HUES64 (cell line): ENCODE results near the gene DIAPH2. TPM values are rescaled to one million over a fixed set of nuclear protein-coding genes. Genes with fewer than 3 reads are reported as not detected.

Source experiments
- H3K27ac ChIP-seq: 2 replicates; pipeline ENCODE4 v1.7.0; 2013; ENCODE audit warnings: low read depth, low read length, inconsistent platforms
- H3K27me3 ChIP-seq: 2 replicates; pipeline ENCODE4 v1.6.1; 2013; ENCODE audit warnings: mild to moderate bottlenecking, low read length; ENCODE audit not compliant: insufficient read depth
- H3K36me3 ChIP-seq: 2 replicates; pipeline ENCODE4 v1.6.1; 2013; ENCODE audit warnings: mild to moderate bottlenecking, low read length; ENCODE audit not compliant: insufficient read depth
- H3K4me1 ChIP-seq: 2 replicates; pipeline ENCODE4 v1.6.1; 2013; ENCODE audit warnings: mild to moderate bottlenecking, low read length, moderate library complexity; ENCODE audit not compliant: insufficient read depth
- H3K4me3 ChIP-seq: 2 replicates; pipeline ENCODE4 v1.5.1; 2013; ENCODE audit warnings: mild to moderate bottlenecking, low read length, moderate library complexity
- H3K9ac ChIP-seq: 2 replicates; pipeline ENCODE4 v1.6.1; 2013; ENCODE audit warnings: mild to moderate bottlenecking, low read depth, low read length
- H3K9me3 ChIP-seq: 2 replicates; pipeline ENCODE4 v1.6.1; 2013; ENCODE audit warnings: low read depth, low read length; ENCODE audit not compliant: insufficient read depth
- WGBS: fragments of 150-250, 120-280 bp; methylation state at CpG from one replicate; pipeline ENCODE4 v1.1.7; 2013; ENCODE audit warnings: missing lambda C conversion rate; 5-methylcytosine and 5-hydroxymethylcytosine counted together
- polyA plus RNA-seq, 2 experiments: library from polyadenylated mRNA; stranded (reverse); fragments of 50-300 nt; gene quantifications; one replicate each; pipeline ENCODE4 v1.2.3, GENCODE V29; 2013

Gene DIAPH2
- polyA plus RNA-seq (2013, experiment 1 of 2): 8.7 TPM
- 8.8 TPM for polyA plus RNA-seq (2013, experiment 2 of 2)

GRCh38 chrX:96684339-96685209, at the start of gene DIAPH2:
Gene DIAPH2, plus strand, starts transcription at chrX:96684842.
- peaks cover 8% of the 10 kb centered on the region for H3K4me1 ChIP-seq
- H3K4me3 ChIP-seq: peak within 1 kb of the TSS; percentile 78
- H3K27ac ChIP-seq: no peak within 1 kb of the TSS; the same call in 1 of the 2 replicates
- peak within 1 kb of the TSS; percentile 55 for H3K9ac ChIP-seq
- no peaks in the 10 kb centered on the region for H3K27me3 ChIP-seq
- H3K36me3 ChIP-seq: no peaks in the 10 kb centered on the region
- no peaks in the 10 kb centered on the region for H3K9me3 ChIP-seq
- under 1% methylated on average over 56 of the region's 57 CpGs for WGBS

GRCh38 chrX:96650023-96650422, 34.6 kb upstream of the DIAPH2 start:
- Histone ChIP-seq H3K4me1 (no peaks in the 10 kb centered on the region), H3K9me3 (no peaks in the 10 kb centered on the region), H3K27me3 (no peaks in the 10 kb centered on the region), H3K27ac (no peak overlapping the region), H3K9ac (no peak overlapping the region), H3K4me3 (no peak overlapping the region), H3K36me3 (no peaks in the 10 kb centered on the region)
- WGBS: 90% methylated on average over 2 of the region's 2 CpGs

- no peaks in the 10 kb centered on the region for H3K4me1 ChIP-seq
- 86% methylated on average over 20 of the region's 20 CpGs for WGBS
- no peaks in the 10 kb centered on the region for H3K27me3 ChIP-seq
- no peaks in the 10 kb centered on the region for H3K36me3 ChIP-seq
- H3K9ac ChIP-seq: no peak overlapping the region
- H3K9me3 ChIP-seq: no peaks in the 10 kb centered on the region
- no peak overlapping the region for H3K27ac ChIP-seq
- no peak overlapping the region for H3K4me3 ChIP-seq
Measured at GRCh38 chrX:96655947-96656623, 28.6 kb upstream of the DIAPH2 start.

- H3K36me3 ChIP-seq: no peaks in the 10 kb centered on the region
- no peak overlapping the region for H3K9ac ChIP-seq
- 95% methylated on average over 4 of the region's 4 CpGs for WGBS
- H3K9me3 ChIP-seq: no peaks in the 10 kb centered on the region
- H3K27me3 ChIP-seq: no peaks in the 10 kb centered on the region
- no peaks in the 10 kb centered on the region for H3K4me1 ChIP-seq
- no peak overlapping the region for H3K4me3 ChIP-seq
- H3K27ac ChIP-seq: no peak overlapping the region
Measured at GRCh38 chrX:96682516-96682915, 2.1 kb upstream of the DIAPH2 start.

- H3K36me3 ChIP-seq: no peaks in the 10 kb centered on the region
- H3K9ac ChIP-seq: no peak overlapping the region
- H3K4me3 ChIP-seq: peak overlapping the region; percentile 78
- 38% methylated on average over 7 of the region's 8 CpGs for WGBS
- no peaks in the 10 kb centered on the region for H3K9me3 ChIP-seq
- H3K4me1 ChIP-seq: peaks cover 6% of the 10 kb centered on the region
- H3K27ac ChIP-seq: no peak overlapping the region
- no peaks in the 10 kb centered on the region for H3K27me3 ChIP-seq
Measured at GRCh38 chrX:96683997-96684338, 674 bp upstream of the DIAPH2 start.

GRCh38 chrX:96685210-96686099, 813 bp downstream of the DIAPH2 start:
- Histone ChIP-seq H3K36me3 (no peaks in the 10 kb centered on the region), H3K4me1 (peaks cover 8% of the 10 kb centered on the region), H3K4me3 (peak overlapping the region; percentile 78), H3K9ac (peak overlapping the region; percentile 55), H3K9me3 (no peaks in the 10 kb centered on the region), H3K27me3 (no peaks in the 10 kb centered on the region), H3K27ac (no peak overlapping the region)
- WGBS: 4% methylated on average over 32 of the region's 38 CpGs

GRCh38 chrX:96687776-96688175, 3.1 kb downstream of the DIAPH2 start:
- Histone ChIP-seq H3K27ac (no peak overlapping the region), H3K4me3 (no peak overlapping the region), H3K36me3 (no peaks in the 10 kb centered on the region), H3K4me1 (peaks cover 14% of the 10 kb centered on the region), H3K9ac (no peak overlapping the region), H3K9me3 (no peaks in the 10 kb centered on the region), H3K27me3 (no peaks in the 10 kb centered on the region)
- WGBS: 100% methylated on average over 2 of the region's 2 CpGs

GRCh38 chrX:96688789-96689188, 4.1 kb downstream of the DIAPH2 start:
- Histone ChIP-seq H3K36me3 (no peaks in the 10 kb centered on the region), H3K4me3 (no peak overlapping the region), H3K4me1 (peaks cover 14% of the 10 kb centered on the region), H3K9ac (no peak overlapping the region), H3K27me3 (no peaks in the 10 kb centered on the region), H3K27ac (peak overlapping the region; percentile 31; the same call in 1 of the 2 replicates), H3K9me3 (no peaks in the 10 kb centered on the region)
- WGBS: 7% methylated on average over 4 of the region's 4 CpGs

GRCh38 chrX:96689991-96690390, 5.3 kb downstream of the DIAPH2 start:
- no peaks in the 10 kb centered on the region for H3K9me3 ChIP-seq
- no peak overlapping the region for H3K4me3 ChIP-seq
- H3K4me1 ChIP-seq: peaks cover 14% of the 10 kb centered on the region
- H3K9ac ChIP-seq: no peak overlapping the region
- no peak overlapping the region for H3K27ac ChIP-seq
- no peaks in the 10 kb centered on the region for H3K27me3 ChIP-seq
- WGBS: 85% methylated on average over 2 of the region's 2 CpGs
- no peaks in the 10 kb centered on the region for H3K36me3 ChIP-seq

- H3K4me1 ChIP-seq: peaks cover 14% of the 10 kb centered on the region
- H3K9ac ChIP-seq: no peak overlapping the region
- WGBS: no CpG with 5 or more reads among the region's 1 CpG
- no peaks in the 10 kb centered on the region for H3K27me3 ChIP-seq
- H3K27ac ChIP-seq: no peak overlapping the region
- H3K36me3 ChIP-seq: no peaks in the 10 kb centered on the region
- H3K9me3 ChIP-seq: no peaks in the 10 kb centered on the region
- H3K4me3 ChIP-seq: no peak overlapping the region
Measured at GRCh38 chrX:96692454-96692853, 7.8 kb downstream of the DIAPH2 start.

- Histone ChIP-seq H3K9ac (no peak overlapping the region), H3K4me1 (peaks cover 14% of the 10 kb centered on the region), H3K27ac (no peak overlapping the region), H3K4me3 (no peak overlapping the region), H3K36me3 (no peaks in the 10 kb centered on the region), H3K9me3 (no peaks in the 10 kb centered on the region), H3K27me3 (no peaks in the 10 kb centered on the region)
Measured at GRCh38 chrX:96692890-96693289, 8.2 kb downstream of the DIAPH2 start.
